Measurements from ENCODE around the gene UTF1. TPM values are rescaled to one million over a fixed set of nuclear protein-coding genes. Genes with fewer than 3 reads are reported as not detected.
A peak's percentile ranks its signal among the peaks of the same experiment; 100 is the strongest.

The UTF1 gene
- total RNA-seq, 2 experiments from 2014 or later = not detected

- Mint-ChIP-seq H3K9me3 (no peaks in the 10 kb centered on the region), H3K27ac (peak within 1 kb of the TSS; percentile 83), H3K4me1 (peaks cover 20% of the 10 kb centered on the region), H3K27me3 (no peaks in the 10 kb centered on the region), H3K4me3 (peak within 1 kb of the TSS; percentile 83), H3K36me3 (peaks cover 3% of the 10 kb centered on the region)
- peak; percentile 77 for DNase-seq
These were observed 46.6 kb downstream of the UTF1 start, which contains the start of gene ADAM8 for GRCh38 chr10:133276435-133277201. Gene ADAM8 (minus strand): TSS chr10:133276868. CDS start chr10:133276817, 51 bp downstream.

DNA sequence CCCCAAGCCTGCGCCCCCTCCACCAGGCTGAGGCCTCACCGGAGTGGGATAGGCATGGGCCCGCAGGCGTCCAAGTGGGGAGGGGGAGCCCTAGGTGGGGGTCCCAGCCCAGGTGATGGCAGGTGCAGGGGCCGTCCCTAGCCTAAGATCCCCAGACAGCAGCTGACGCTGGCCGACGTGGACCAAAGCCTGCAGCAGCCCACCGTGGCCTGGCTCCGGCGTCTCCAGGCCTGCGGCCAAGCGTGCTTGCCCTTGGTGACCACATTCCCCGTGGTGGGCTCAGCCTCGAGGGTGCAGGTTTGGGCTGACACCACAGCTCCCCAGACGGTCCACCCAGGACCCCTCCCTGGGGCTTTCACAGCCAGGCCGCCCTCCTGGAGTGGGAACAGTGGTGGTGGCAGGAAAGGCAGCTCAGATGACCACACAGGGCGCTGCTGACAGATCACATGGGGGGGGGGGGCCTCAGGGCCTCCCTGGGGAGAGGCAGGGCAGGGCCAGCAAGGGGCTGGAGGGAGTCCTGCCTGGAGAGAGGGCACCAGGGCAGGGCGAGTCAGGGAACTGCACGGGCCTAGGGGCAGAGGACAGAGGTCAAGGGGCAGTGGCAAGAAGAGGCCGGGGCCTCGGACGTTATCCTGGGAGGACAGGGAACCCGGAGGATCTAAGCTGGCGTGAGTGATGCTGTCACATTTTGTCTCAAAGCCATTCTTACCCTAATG, 47.4 kb downstream of the UTF1 start:
- peaks cover 20% of the 10 kb centered on the region for H3K4me1 Mint-ChIP-seq
- no peak overlapping the region for H3K4me3 Mint-ChIP-seq
- no peaks in the 10 kb centered on the region for H3K27me3 Mint-ChIP-seq
- DNase-seq = no peak
- H3K27ac Mint-ChIP-seq = no peak overlapping the region
- H3K36me3 Mint-ChIP-seq = peaks cover 3% of the 10 kb centered on the region
- H3K9me3 Mint-ChIP-seq = no peaks in the 10 kb centered on the region

GRCh38 chr10:133277993-133278576, 48.1 kb downstream of the UTF1 start:
- DNase-seq = no peak
- Mint-ChIP-seq H3K4me1 (peaks cover 20% of the 10 kb centered on the region), H3K9me3 (no peaks in the 10 kb centered on the region), H3K36me3 (peaks cover 3% of the 10 kb centered on the region), H3K27ac (peak overlapping the region; percentile 66), H3K4me3 (peak overlapping the region; percentile 7), H3K27me3 (no peaks in the 10 kb centered on the region)

DNA sequence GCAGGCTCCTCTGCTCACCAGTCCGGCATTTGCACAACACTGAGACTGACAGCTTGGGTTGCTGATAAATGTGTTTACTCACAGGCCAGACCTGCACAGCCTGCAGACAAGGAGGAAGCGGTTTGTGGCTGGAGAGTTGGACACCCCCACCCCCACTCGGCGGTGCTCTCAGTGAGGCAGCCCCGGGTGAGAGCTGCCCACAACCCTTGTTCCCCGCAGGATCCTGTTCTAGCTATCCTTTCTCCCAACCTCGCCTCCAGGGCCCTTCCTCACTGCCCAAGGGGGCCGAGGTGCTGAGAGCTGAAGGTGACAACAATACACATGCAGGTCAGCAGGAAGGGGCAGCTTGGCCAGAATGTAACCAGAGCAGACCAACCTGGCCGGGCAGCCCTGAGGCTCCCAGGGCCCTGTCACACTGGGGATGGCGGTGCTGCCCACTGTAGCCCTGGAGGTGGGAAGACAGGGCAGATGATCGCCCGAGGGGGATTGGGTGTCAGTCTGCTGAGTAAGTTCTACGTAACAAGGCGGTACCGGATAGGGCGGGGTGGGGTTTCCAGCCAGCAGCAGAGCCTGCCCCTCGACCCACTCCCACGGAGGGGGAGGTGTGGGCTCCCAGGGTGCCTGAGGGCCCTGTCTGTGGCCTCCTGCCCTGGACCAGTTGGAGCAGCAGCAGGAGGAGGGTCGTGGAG, 48.7 kb downstream of the UTF1 start:
- H3K27me3 Mint-ChIP-seq = no peaks in the 10 kb centered on the region
- H3K4me3 Mint-ChIP-seq = peak overlapping the region; percentile 7
- peak overlapping the region; percentile 66 for H3K27ac Mint-ChIP-seq
- peaks cover 20% of the 10 kb centered on the region for H3K4me1 Mint-ChIP-seq
- no peaks in the 10 kb centered on the region for H3K9me3 Mint-ChIP-seq
- peak; percentile 31 for DNase-seq
- H3K36me3 Mint-ChIP-seq = peaks cover 3% of the 10 kb centered on the region

DNA sequence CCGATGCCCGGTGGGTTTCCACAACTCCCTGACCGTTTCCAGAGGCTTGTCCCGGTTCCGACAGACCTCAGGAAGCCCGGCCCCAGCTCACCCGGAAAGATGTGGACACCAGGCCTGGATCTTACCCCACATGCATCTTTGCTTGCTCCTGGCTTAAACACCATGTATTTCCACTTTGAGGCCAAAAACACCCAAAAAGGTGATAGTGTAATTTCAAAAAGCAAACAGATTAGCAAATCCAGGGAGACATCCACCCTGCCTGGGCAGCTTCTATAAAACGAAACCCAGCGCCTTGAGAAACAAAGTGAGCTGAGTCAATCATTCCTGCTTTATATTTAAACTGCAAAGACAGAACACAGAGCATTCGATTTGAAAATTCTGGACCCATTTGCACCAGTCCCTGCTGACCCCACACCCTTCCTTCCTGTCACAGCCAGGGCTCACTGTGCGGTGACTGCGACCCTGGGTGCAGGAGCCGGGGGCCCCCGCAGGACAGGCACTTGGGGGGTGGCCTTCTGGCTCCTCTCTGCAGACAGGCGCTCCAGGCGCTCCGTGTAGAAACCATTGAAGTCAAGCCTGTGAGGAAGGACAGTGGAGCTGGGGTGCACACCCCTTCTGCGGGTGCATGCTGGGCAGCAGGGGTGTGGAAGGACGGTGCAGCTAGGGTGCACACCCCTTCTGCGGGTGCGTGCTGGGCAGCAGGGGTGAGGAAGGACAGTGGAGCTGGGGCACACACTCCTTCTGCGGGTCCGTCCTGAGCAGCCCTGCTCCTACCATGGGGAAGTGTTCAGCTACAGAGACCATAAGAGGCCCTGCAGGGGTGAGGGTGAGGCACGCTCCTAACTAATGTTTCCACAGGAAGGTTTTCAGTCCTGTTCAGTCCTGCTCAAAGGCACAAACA, 49.6 kb downstream of the UTF1 start:
- Mint-ChIP-seq H3K9me3 (no peaks in the 10 kb centered on the region), H3K36me3 (peaks cover 3% of the 10 kb centered on the region), H3K4me3 (no peak overlapping the region), H3K27me3 (no peaks in the 10 kb centered on the region), H3K27ac (no peak overlapping the region), H3K4me1 (peaks cover 20% of the 10 kb centered on the region)
- no peak for DNase-seq

DNA sequence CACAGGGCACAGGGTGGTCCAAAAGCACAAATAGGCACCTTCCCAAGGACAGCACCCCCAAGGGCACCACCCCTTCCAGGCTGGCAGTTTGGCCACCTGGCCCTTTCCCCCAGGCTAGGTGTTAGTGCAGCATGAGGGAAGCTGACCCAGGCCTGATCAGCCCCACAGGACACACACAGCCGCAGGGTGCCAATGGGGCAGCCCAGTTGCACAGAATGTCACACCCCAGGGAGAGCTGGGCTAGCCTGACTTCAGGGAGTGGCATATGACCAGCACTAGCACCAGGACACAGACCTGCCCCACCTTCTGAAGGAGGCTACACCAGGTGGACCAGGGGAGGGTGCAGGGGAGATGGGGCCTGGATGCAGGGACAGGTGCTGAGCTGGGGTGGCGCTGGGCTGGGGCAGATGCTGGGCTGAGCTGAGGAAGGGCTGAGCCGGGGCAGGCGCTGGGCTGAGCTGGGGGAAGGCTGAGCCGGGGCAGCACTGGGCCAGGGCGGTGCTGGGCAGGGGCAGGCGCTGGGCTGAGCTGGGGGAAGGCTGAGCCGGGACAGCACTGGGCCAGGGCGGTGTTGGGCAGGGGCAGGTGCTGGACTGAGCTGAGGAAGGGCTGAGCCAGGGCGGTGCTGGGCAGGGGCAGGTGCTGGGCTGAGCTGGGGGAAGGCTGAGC, 50.5 kb downstream of the UTF1 start:
- peaks cover 18% of the 10 kb centered on the region for H3K4me1 Mint-ChIP-seq
- DNase-seq = no peak
- no peak overlapping the region for H3K27ac Mint-ChIP-seq
- peaks cover 7% of the 10 kb centered on the region for H3K36me3 Mint-ChIP-seq
- no peaks in the 10 kb centered on the region for H3K9me3 Mint-ChIP-seq
- H3K4me3 Mint-ChIP-seq = no peak overlapping the region
- H3K27me3 Mint-ChIP-seq = no peaks in the 10 kb centered on the region

GRCh38 chr10:133281084-133281483, 51.1 kb downstream of the UTF1 start:
- no peak overlapping the region for H3K4me3 Mint-ChIP-seq
- no peak overlapping the region for H3K27ac Mint-ChIP-seq
- DNase-seq = no peak
- no peaks in the 10 kb centered on the region for H3K9me3 Mint-ChIP-seq
- peaks cover 9% of the 10 kb centered on the region for H3K36me3 Mint-ChIP-seq
- H3K27me3 Mint-ChIP-seq = no peaks in the 10 kb centered on the region
- peaks cover 13% of the 10 kb centered on the region for H3K4me1 Mint-ChIP-seq

Other genes starting within 250 kb of the UTF1 start
- gene ADGRA1, start 142.3 kb upstream of the UTF1 start, total RNA-seq = not detected
- not detected for gene KNDC1, start 70.0 kb upstream of the UTF1 start, total RNA-seq
- not detected for gene VENTX, start 7.6 kb downstream of the UTF1 start, total RNA-seq
- 10 to 100 TPM; 34.7 to 41.1 TPM for gene ADAM8, start 46.7 kb downstream of the UTF1 start, total RNA-seq
- 10 to 100 TPM; 53.3 to 57.8 TPM for gene TUBGCP2, start 78.7 kb downstream of the UTF1 start, total RNA-seq
- 10 to 100 TPM; 73.4 to 77.3 TPM for gene ZNF511, start 78.7 kb downstream of the UTF1 start, total RNA-seq
- gene CALY, start 106.7 kb downstream of the UTF1 start, total RNA-seq = not detected
- gene PRAP1, start 117.2 kb downstream of the UTF1 start, total RNA-seq = not detected
- 10 to 100 TPM; 27.8 to 29.4 TPM for gene FUOM, start 127.8 kb downstream of the UTF1 start, total RNA-seq
- gene ECHS1, start 143.1 kb downstream of the UTF1 start, total RNA-seq = 10 to 100 TPM; 58.1 to 62.2 TPM
- 1 to 10 TPM; 4.6 to 4.7 TPM for gene PAOX, start 149.0 kb downstream of the UTF1 start, total RNA-seq
- gene MTG1, start 163.9 kb downstream of the UTF1 start, total RNA-seq = 10 to 100 TPM; 50.2 to 51.6 TPM
- not detected for gene SPRN, start 194.4 kb downstream of the UTF1 start, total RNA-seq
- under 1 TPM; 0.28 to 0.45 TPM for gene SCART1, start 223.7 kb downstream of the UTF1 start, total RNA-seq